PC-3 (cell line): ENCODE results near the gene PRSS38. TPM values are rescaled to one million over a fixed set of nuclear protein-coding genes. Genes with fewer than 3 reads are reported as not detected.

ENCODE experiments used
- ATAC-seq: fragments of 200-7000 bp; cut with Tn5 transposase; 2 replicates; pipeline ENCODE4 v1.9.1; 2020; ENCODE audit warnings: mild to moderate bottlenecking, moderate library complexity
- BruUV-seq: library from RNA; stranded (reverse); fragments of 400-500 nt; replicated peaks from 2 replicates; lab custom pipeline; 2021; lab: Mats Ljungman, UMichigan
- CTCF ChIA-PET: fragments of 300-600 bp; sonication (Branson Sonifier 250); formaldehyde crosslinking; loops from one replicate; lab custom pipeline; 2022; ENCODE audit warnings: antibody characterized with exemption; lab: Charles Lee
- POLR2A ChIA-PET: fragments of 300-600 bp; sonication (Branson Sonifier 250); formaldehyde crosslinking; loops from one replicate; lab custom pipeline; 2022; ENCODE audit warnings: antibody characterized with exemption; ENCODE audit not compliant: unreplicated experiment; lab: Charles Lee
- DNase-seq: peaks from one replicate; pipeline ENCODE4 v3.0.0-alpha.2; 2015
- H2AFZ ChIP-seq: fragments of 300-600 bp; sonication (generic); 2 replicates; pipeline ENCODE4 v1.6.0; 2016; ENCODE audit warnings: antibody characterized with exemption, low read length
- H3F3A ChIP-seq: fragments of 300-600 bp; sonication (generic); one replicate; pipeline ENCODE4 v1.6.0; 2017; ENCODE audit warnings: antibody characterized with exemption, low read length, control low read depth, mild to moderate bottlenecking; ENCODE audit not compliant: unreplicated experiment
- H3K27ac ChIP-seq: fragments of 300-600 bp; sonication (generic); 2 replicates; pipeline ENCODE4 v1.5.1; 2016; ENCODE audit warnings: mild to moderate bottlenecking, low read length
- H3K27me3 ChIP-seq: fragments of 300-600 bp; sonication (generic); 2 replicates; pipeline ENCODE4 v1.6.1; 2016; ENCODE audit warnings: low read length, mixed read lengths
- H3K36me3 ChIP-seq: fragments of 300-600 bp; sonication (generic); 2 replicates; pipeline ENCODE4 v1.6.1; 2016; ENCODE audit warnings: low read depth, mixed run types, low read length, mixed read lengths
- H3K4me1 ChIP-seq: fragments of 300-600 bp; sonication (generic); 2 replicates; pipeline ENCODE4 v1.5.1; 2016; ENCODE audit warnings: low read length; ENCODE audit not compliant: insufficient read depth
- H3K4me2 ChIP-seq: fragments of 300-600 bp; sonication (generic); 2 replicates; pipeline ENCODE4 v1.6.0; 2016; ENCODE audit warnings: low read length
- H3K4me3 ChIP-seq: fragments of 300-600 bp; sonication (generic); 2 replicates; pipeline ENCODE4 v1.5.1; 2016; ENCODE audit warnings: mild to moderate bottlenecking, low read length, mixed read lengths
- H3K79me2 ChIP-seq: fragments of 300-600 bp; sonication (generic); 2 replicates; pipeline ENCODE4 v1.6.1; 2017; ENCODE audit warnings: low read length, mixed read lengths
- H3K9ac ChIP-seq: fragments of 300-600 bp; sonication (generic); 2 replicates; pipeline ENCODE4 v1.6.0; 2016; ENCODE audit warnings: mild to moderate bottlenecking, low read length
- H3K9me2 ChIP-seq: fragments of 300-600 bp; sonication (generic); replicated peaks from 2 replicates; pipeline ENCODE4 v1.6.1; 2016; ENCODE audit warnings: mixed run types, low read length, mixed read lengths
- H3K9me3 ChIP-seq: fragments of 300-600 bp; sonication (generic); 2 replicates; pipeline ENCODE4 v1.6.1; 2016; ENCODE audit warnings: low read length, mixed read lengths
- H4K20me1 ChIP-seq: fragments of 300-600 bp; sonication (generic); 2 replicates; pipeline ENCODE4 v1.6.1; 2016; ENCODE audit warnings: low read length, mixed read lengths
- EZH2 ChIP-seq: fragments of 300-600 bp; sonication (generic); IDR thresholded peaks from one replicate; pipeline ENCODE4 v1.6.1; 2017; ENCODE audit warnings: antibody characterized with exemption, mild to moderate bottlenecking, low read length; ENCODE audit not compliant: unreplicated experiment
- EZH2phosphoT487 ChIP-seq: fragments of 300-600 bp; sonication (generic); IDR thresholded peaks from 2 replicates; pipeline ENCODE4 v1.6.1; 2018; ENCODE audit warnings: mild to moderate bottlenecking, antibody characterized with exemption, low read length, borderline replicate concordance
- intact Hi-C: fragments of 100-400 bp; cut with micrococcal nuclease; formaldehyde crosslinking; loops from 2 replicates; pipeline ENCODE4 v1.9.0; 2023
- total RNA-seq: library from RNA; depleted of rRNA; stranded (reverse); fragments of >200 nt; gene quantifications from 2 replicates; pipeline ENCODE4 v1.2.3, GENCODE V29; 2014
- TF ChIP-seq, protein P1 (sequence below): fragments of 300-600 bp; sonication (generic); conservative IDR thresholded peaks from 2 replicates; pipeline ENCODE4 v1.5.1; 2017; ENCODE audit warnings: antibody characterized with exemption, low read depth, mild to moderate bottlenecking, low read length

Gene PRSS38
- total RNA-seq, 1 experiment from 2014 or later, result not detected

DNA sequence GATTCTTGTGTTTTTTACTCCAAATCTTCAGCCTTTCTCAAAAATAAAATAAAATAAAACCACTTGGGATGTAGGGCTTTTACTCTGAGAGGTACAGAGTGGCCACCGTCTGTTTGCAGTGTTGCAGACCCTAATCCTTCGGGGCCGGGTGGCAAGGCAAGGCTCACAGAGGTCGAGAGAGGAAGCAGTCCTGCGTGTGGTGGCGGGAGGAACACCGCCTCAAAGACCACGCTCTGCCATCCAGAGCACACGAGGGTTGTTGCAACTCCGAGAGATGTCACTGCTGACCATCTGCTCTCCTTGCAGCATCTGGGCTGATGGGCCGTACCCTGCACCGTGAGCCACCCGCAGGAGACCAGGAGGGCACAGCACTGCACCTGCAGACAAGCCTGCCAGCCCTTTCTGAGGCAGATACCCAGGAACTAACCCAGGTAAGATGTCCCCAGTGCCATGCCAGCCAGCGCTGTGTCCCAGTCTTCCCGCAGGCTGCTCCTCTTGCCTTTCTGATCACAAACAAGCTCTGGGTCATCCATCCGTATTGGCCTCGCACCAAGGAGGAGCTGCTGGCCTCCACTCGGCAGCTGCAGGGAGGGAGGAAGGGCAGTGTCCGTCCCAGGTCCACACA lies 48.7 kb upstream of the PRSS38 start:
- Histone ChIP-seq H3K9me2 (no peaks in the 10 kb centered on the region), H2AFZ (no peak overlapping the region), H3K36me3 (peaks cover 38% of the 10 kb centered on the region), H4K20me1 (peaks cover 31% of the 10 kb centered on the region), H3K79me2 (peaks cover 36% of the 10 kb centered on the region), H3K4me1 (peaks cover 51% of the 10 kb centered on the region), H3K9me3 (no peaks in the 10 kb centered on the region), H3K4me2 (peak overlapping the region; percentile 1; the same call in 1 of the 2 replicates), H3K9ac (no peak overlapping the region), H3K27ac (no peak overlapping the region), H3F3A (no peaks in the 10 kb centered on the region), H3K4me3 (no peak overlapping the region), H3K27me3 (no peaks in the 10 kb centered on the region)
- DNase-seq, result no peak
- ATAC-seq, result no peak
- no TSS peak for BruUV-seq
- intact Hi-C loops, result loop anchor here (1.0 to 10.0 kb wide), 2 partner anchors 22 to 318 kb away; partner anchors contain the start of gene ARF1
- CTCF ChIA-PET, result interaction anchor here (0.6 to 1.2 kb wide), 3 partner anchors 23 to 187 kb away, joined by 4 to 6 read pairs (median 5); no protein-coding TSS in a partner anchor
- POLR2A ChIA-PET, result no interaction called here
- TF ChIP-seq EZH2phosphoT487, result no peak
- no peak for TF ChIP-seq EZH2
- TF ChIP-seq, protein P1, sequence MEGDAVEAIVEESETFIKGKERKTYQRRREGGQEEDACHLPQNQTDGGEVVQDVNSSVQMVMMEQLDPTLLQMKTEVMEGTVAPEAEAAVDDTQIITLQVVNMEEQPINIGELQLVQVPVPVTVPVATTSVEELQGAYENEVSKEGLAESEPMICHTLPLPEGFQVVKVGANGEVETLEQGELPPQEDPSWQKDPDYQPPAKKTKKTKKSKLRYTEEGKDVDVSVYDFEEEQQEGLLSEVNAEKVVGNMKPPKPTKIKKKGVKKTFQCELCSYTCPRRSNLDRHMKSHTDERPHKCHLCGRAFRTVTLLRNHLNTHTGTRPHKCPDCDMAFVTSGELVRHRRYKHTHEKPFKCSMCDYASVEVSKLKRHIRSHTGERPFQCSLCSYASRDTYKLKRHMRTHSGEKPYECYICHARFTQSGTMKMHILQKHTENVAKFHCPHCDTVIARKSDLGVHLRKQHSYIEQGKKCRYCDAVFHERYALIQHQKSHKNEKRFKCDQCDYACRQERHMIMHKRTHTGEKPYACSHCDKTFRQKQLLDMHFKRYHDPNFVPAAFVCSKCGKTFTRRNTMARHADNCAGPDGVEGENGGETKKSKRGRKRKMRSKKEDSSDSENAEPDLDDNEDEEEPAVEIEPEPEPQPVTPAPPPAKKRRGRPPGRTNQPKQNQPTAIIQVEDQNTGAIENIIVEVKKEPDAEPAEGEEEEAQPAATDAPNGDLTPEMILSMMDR, result no peak

DNA sequence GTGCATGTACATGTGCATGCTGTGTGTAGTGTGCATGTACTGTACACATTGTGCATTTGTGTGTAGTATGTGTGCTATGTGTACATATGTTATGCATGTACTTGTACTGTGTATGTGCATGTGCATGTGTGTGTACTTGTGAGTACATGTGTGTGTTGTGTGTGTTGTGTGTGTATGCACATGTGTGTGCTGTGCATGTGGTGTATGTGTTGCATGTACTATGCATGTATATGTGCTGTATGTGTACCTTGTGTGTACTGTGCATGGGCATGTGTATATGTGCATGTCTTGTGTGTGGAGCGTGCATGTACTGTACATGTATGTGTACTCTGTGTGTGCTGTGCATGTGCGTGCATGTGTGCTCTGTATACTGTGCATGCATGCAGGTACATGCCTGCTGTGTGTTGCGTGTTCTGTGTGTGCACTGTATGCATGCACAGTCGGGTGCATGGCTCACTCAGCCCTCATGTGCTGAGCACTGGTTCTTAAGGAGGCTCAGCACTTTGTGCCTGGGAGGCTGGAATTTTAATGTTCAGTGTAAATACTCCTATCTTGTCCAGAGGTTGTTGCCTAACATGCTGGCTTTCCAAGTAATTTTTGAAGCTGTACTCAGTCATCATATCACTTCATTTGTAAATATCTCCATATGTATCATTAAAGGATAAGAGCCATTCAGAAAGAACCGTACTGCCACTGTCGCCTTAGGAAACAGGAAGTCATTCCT lies 47.9 kb upstream of the PRSS38 start:
- peaks cover 31% of the 10 kb centered on the region for H3K79me2 ChIP-seq
- TF ChIP-seq, protein P1, result no peak
- no peak for TF ChIP-seq EZH2phosphoT487
- TF ChIP-seq EZH2, result no peak
- no peaks in the 10 kb centered on the region for H3K9me2 ChIP-seq
- POLR2A ChIA-PET, result no interaction called here
- H3K9me3 ChIP-seq, result no peaks in the 10 kb centered on the region
- H2AFZ ChIP-seq, result no peak overlapping the region
- no peak overlapping the region for H3K9ac ChIP-seq
- CTCF ChIA-PET, result no interaction called here
- H3K4me1 ChIP-seq, result peaks cover 45% of the 10 kb centered on the region
- no peaks in the 10 kb centered on the region for H3K27me3 ChIP-seq
- BruUV-seq, result no TSS peak
- peaks cover 41% of the 10 kb centered on the region for H3K36me3 ChIP-seq
- ATAC-seq (no peak), DNase-seq (no peak)
- intact Hi-C loops, result loop anchor here (10.0 kb wide), 1 partner anchor 317 kb away; the partner anchor contains the start of gene ARF1
- H3K27ac ChIP-seq, result no peak overlapping the region
- H4K20me1 ChIP-seq, result peaks cover 31% of the 10 kb centered on the region
- no peaks in the 10 kb centered on the region for H3F3A ChIP-seq
- no peak overlapping the region for H3K4me3 ChIP-seq
- H3K4me2 ChIP-seq, result no peak overlapping the region
